ENCODE measurements around the gene ASAP3. TPM values are rescaled to one million over a fixed set of nuclear protein-coding genes. Genes with fewer than 3 reads are reported as not detected.

Gene ASAP3
- 10 to 100 TPM in 4 of 6 experiments, 1 to 10 TPM in 2; 5.9 to 14.5 (median 12.3) TPM for total RNA-seq (2021; fragmentation: NEBNext Ultra II Directional; extraction: Animal tissue kit (Norgen Biotek cat#: 25700))
- long read RNA-seq, full-length matches to known transcripts: 1 of 1 reads
- long read RNA-seq, partial matches to known transcripts: 0 of 1 reads
- long read RNA-seq, other reads (novel, unspliced or antisense): 0 of 1 reads

DNA sequence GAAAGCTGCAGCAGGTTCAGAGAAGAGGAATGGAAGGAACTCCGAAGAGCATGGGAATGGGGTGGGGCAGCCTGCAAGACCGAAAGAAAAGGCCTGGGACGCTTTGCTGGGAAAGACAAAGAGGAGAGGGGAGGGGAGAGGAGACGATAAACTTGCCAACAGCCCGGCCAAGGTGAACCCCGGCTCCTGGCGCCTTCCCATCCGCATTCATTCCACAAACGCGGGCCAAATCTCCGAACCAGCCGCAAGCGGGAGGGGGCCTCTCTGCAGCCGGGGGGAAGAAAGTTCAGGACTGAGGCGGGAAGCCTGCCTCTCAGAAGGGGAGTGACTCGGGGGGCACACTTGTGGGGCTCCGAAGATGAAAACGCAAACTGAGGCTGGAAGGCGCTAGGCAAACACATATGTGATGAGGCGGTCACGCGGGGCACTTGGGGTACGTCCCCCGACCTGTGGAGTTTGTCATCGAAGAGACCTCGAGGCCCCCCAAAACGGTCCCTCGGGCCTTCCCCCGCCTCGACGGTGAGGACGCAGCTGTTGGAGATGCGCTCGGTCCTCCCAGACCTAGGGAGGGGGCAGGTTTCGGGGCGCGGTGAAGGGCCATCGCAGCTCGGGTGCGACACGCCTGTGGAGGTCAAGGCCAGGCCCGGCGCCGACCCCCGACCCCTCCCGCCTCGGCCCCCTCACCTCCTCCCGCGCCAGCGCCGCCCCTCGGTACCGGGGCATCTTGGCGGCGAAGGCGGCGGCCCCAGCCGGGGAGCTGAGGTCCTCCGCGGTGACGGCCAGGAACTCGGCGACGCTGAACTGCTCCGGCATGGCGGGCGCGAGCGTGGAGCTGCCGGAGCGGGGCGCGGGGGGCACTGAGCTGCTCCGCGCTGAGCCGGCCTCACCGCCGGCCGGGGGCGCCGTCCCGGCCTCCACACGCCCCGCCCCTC, at the start of gene ASAP3:
Gene ASAP3, minus strand, starts transcription at position 859 of the 932 bp plus-strand sequence. Its CDS starts 46 bp downstream, at position 813.
- Mint-ChIP-seq H3K9me3 (no peaks in the 10 kb centered on the region), H3K4me1 (ENCODE audit: low read depth) (peaks cover 14% of the 10 kb centered on the region), H3K4me3 (peak within 1 kb of the TSS; percentile 90), H3K27ac (peak within 1 kb of the TSS; percentile 76), H3K27me3 (ENCODE audit: insufficient read depth) (peaks cover 6% of the 10 kb centered on the region), H3K36me3 (ENCODE audit: low read depth) (no peaks in the 10 kb centered on the region)
- TF ChIP-seq, protein P1, sequence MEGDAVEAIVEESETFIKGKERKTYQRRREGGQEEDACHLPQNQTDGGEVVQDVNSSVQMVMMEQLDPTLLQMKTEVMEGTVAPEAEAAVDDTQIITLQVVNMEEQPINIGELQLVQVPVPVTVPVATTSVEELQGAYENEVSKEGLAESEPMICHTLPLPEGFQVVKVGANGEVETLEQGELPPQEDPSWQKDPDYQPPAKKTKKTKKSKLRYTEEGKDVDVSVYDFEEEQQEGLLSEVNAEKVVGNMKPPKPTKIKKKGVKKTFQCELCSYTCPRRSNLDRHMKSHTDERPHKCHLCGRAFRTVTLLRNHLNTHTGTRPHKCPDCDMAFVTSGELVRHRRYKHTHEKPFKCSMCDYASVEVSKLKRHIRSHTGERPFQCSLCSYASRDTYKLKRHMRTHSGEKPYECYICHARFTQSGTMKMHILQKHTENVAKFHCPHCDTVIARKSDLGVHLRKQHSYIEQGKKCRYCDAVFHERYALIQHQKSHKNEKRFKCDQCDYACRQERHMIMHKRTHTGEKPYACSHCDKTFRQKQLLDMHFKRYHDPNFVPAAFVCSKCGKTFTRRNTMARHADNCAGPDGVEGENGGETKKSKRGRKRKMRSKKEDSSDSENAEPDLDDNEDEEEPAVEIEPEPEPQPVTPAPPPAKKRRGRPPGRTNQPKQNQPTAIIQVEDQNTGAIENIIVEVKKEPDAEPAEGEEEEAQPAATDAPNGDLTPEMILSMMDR (IDR thresholded peaks at IDR 0.05): peak; percentile 38
- peak; percentile 18 for DNase-seq

DNA sequence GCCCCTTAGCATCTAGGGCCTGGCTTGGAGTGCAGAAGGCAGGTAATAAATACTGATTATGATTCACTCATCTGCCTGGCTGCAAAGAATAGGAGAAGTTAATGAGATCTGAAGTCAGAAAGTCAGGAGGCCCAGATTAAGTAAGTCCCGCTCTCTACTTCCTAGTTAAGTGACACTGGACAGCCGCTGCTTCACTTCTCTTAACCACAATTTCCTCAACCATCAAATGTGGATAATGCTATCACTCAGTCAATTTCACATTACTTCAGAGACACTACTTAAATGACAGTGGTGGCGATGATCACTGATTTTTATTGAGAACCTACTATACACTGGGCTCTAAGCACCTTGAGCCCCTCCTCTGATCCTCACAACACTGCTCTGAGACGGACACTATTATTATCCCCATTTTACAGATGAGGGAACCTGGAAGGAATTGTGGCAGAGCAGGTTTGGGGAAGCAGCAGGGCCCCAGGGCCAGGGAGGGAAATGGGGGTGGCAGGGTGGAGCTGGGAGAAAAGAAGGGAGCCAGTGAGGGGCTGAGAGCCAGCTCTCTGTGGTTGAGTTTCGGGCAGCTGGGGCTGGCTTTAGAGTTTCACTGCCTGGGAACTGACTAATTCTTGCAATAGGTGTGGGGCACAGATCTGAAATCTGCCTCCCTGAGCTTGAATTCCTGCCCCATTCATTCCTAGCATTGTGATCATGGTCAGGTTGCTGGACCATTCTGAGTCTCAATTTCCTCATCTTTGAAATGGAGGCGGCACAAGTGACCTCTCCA, 49.5 kb upstream of the ASAP3 start:
- no peak overlapping the region for H3K4me3 Mint-ChIP-seq

DNA sequence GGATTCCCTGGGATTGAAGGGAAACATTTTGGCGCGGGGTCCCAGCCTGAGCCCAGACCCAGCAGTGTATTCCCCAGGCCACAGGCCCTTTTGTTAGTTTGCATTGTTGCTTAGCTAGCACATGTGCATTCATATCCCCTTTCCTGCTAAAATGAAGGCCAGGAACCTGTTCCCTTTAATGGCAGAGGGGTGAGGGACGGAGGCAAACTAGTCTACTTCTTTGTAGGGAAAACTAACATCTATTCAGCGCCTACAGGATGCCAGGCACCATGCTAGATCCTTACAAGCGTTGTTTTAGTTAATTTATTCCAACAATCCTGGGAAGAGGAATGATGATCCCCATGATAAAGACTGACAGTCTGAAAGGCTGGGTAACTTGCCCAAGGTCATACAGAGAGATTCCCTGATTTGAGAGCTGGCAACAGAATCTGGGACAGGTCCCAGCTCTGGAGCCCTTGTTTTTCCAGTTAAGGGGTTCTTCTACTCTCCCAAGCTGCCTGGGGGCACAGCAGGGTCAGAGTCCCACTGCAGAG, 47.6 kb upstream of the ASAP3 start:
- H3K9me3 Mint-ChIP-seq: no peaks in the 10 kb centered on the region
- H3K27ac Mint-ChIP-seq: peak overlapping the region; percentile 55; the same call in 1 of the 2 replicates
- no peak for DNase-seq
- peak overlapping the region; percentile 87 for H3K4me3 Mint-ChIP-seq
- H3K4me1 Mint-ChIP-seq (ENCODE audit: low read depth): peaks cover 64% of the 10 kb centered on the region
- no peaks in the 10 kb centered on the region; the same call in 1 of the 2 replicates for H3K27me3 Mint-ChIP-seq (ENCODE audit: insufficient read depth)
- no peaks in the 10 kb centered on the region for H3K36me3 Mint-ChIP-seq (ENCODE audit: low read depth)
- TF ChIP-seq, protein P1 (IDR thresholded peaks at IDR 0.05): no peak

More for the DNA sequence above, 49.5 kb upstream of the ASAP3 start:
- Mint-ChIP-seq H3K4me1 (ENCODE audit: low read depth) (peaks cover 68% of the 10 kb centered on the region), H3K27ac (no peak overlapping the region), H3K27me3 (ENCODE audit: insufficient read depth) (no peaks in the 10 kb centered on the region; the same call in 1 of the 2 replicates), H3K9me3 (no peaks in the 10 kb centered on the region), H3K36me3 (ENCODE audit: low read depth) (no peaks in the 10 kb centered on the region)
- TF ChIP-seq, protein P1 (IDR thresholded peaks at IDR 0.05): no peak
- no peak for DNase-seq

DNA sequence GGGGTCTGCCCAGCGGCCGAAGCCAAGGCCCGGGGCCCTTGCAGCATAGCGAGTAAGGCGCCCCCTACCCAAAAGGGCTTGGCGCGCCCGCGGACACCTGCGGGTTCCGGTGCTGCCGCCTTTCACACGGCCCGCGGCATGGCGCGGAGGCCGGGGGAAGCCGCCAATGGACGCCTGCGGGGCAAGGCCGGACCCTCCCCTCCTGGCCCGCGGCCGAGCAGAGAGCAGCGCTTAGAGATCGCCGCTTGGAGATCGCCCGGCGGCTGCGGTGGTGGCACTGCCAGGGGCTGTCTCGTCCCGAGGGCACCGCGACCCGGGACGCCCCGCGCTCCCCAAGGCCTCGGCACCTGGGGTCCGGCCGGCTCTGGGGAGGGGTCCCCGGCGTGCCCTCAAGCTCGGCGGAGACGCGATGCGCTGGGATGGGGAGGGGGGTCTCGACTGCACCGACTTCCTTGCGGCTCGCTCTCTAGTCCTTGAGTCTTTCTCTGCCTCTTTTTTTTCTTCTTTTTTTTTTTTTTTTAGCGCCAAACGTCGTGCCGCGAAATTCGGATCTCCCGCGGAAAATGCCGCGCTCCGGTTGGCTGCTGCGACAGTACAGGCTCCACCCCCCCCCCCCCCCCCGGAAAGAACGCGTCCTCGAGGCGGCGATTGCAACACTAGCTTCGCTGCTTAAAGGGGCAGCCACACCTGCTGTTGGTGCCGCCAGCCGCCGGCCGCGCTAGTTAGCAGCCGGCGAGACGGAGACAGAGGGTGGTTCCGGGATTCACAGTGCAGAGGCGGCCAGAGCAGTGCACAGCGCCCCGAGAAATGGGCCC, 47.0 kb upstream of the ASAP3 start, which contains the start of gene E2F2:
Gene E2F2, minus strand, starts transcription at position 487 of the 815 bp plus-strand sequence. Its CDS starts 440 bp downstream, at position 47.
- TF ChIP-seq, protein P1 (IDR thresholded peaks at IDR 0.05): peak; percentile 33
- peak within 1 kb of the TSS; percentile 87 for H3K4me3 Mint-ChIP-seq
- H3K9me3 Mint-ChIP-seq: no peaks in the 10 kb centered on the region
- peak within 1 kb of the TSS; percentile 55 for H3K27ac Mint-ChIP-seq
- H3K36me3 Mint-ChIP-seq (ENCODE audit: low read depth): no peaks in the 10 kb centered on the region
- peak; percentile 75 for DNase-seq
- peaks cover 62% of the 10 kb centered on the region for H3K4me1 Mint-ChIP-seq (ENCODE audit: low read depth)
- H3K27me3 Mint-ChIP-seq (ENCODE audit: insufficient read depth): no peaks in the 10 kb centered on the region; the same call in 1 of the 2 replicates

All from HFFc6 (cell line).